Spleen (tissue), 7 donors: ENCODE data around the gene RERG.

Experiments used
- POLR2A ChIP-seq, 3 donors: fragments of 450-650 bp; IDR thresholded peaks; one replicate each; pipeline ENCODE4 v1.5.1; 2017; ENCODE audit warnings: antibody characterized with exemption in 3 of 3, mild to moderate bottlenecking in 1 of 3
- POLR2AphosphoS5 ChIP-seq, 3 donors: sonication (generic); formaldehyde crosslinking; IDR thresholded peaks; one replicate each; pipeline ENCODE4 v1.5.1; 2017; ENCODE audit warnings: antibody characterized with exemption in 3 of 3
- TF ChIP-seq, protein P1 (sequence below), 11 experiments: fragments of 200-600 bp in 7 of 11; fragments of 450-650 bp in 4 of 11; sonication (generic) in 4 of 11; IDR thresholded peaks in 8 of 11; conservative IDR thresholded peaks in 3 of 11; 1 replicate in 7 of 11; 2 replicates in 4 of 11; pipeline versions ENCODE4 v1.4.0 to v1.8.0; 2016 to 2021; ENCODE audit warnings: antibody characterized with exemption in 11 of 11, inconsistent platforms in 4 of 11, mild to moderate bottlenecking in 1 of 11
- donor health status: DM: no; HTN: no; CAD: no; lungs with moderate emphysema.
- donor health status: DM: no; HTN: no; CAD: no.
- donor health status: DM: no; HTN: no; CAD: no.

DNA sequence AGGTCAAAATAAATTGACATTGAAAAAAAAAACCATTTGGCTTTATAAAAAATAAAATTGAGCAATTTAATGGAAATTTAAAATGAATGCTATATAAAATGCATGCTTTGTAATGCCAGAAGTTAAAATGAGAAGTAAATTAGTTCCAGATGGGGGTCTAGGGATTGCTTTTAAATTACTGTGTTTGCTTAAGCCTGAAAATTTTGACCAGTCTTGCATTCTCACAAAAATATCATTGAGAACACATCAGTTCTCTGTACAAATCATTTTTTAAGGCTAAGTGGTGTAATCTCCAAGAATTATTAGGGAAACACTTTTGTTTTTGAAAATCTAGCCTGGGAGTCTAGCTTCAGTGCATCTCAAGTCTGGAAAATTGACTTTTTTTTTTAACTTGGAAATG lies 90.7 kb downstream of the RERG start:
- TF ChIP-seq POLR2AphosphoS5 (IDR thresholded peaks at IDR 0.05): no peak
- TF ChIP-seq POLR2A (IDR thresholded peaks at IDR 0.05): no peak
- TF ChIP-seq, protein P1, sequence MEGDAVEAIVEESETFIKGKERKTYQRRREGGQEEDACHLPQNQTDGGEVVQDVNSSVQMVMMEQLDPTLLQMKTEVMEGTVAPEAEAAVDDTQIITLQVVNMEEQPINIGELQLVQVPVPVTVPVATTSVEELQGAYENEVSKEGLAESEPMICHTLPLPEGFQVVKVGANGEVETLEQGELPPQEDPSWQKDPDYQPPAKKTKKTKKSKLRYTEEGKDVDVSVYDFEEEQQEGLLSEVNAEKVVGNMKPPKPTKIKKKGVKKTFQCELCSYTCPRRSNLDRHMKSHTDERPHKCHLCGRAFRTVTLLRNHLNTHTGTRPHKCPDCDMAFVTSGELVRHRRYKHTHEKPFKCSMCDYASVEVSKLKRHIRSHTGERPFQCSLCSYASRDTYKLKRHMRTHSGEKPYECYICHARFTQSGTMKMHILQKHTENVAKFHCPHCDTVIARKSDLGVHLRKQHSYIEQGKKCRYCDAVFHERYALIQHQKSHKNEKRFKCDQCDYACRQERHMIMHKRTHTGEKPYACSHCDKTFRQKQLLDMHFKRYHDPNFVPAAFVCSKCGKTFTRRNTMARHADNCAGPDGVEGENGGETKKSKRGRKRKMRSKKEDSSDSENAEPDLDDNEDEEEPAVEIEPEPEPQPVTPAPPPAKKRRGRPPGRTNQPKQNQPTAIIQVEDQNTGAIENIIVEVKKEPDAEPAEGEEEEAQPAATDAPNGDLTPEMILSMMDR (IDR thresholded peaks at IDR 0.05 in 8 of 11, conservative IDR thresholded peaks at IDR 0.05 in 3 of 11): no peak
